Measurements from ENCODE around the gene PDCD1.

PDCD1 gene

DNA sequence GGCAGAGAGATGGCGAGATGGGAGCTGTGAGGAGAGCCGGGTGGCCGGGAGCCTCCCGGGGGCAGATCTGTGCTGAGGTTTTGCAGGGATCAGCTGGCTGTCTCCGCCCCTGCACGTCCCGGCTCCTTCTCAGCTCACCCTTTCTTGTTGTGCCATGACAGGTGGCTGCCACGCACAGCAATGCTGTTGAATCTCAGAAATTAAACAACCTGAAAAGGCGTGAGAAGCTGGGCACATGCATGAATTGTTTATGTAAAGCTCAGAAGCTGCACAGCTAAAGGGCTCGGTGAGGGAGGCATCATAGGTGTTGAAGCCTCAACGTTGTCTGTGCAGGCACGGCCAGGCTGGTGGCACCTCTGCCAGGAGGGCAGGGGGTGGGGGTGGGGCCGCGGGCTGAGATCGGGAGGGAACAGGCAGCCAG, 10.0 kb upstream of the PDCD1 start:
- Histone ChIP-seq H3K4me3 (ENCODE audit: low read depth, low read length) (no peak overlapping the region), H2AFZ (ENCODE audit: low read length, unreplicated experiment) (no peak overlapping the region), H3K4me1 (ENCODE audit: control insufficient read depth, insufficient read depth, low read length, unreplicated experiment) (peaks cover 6% of the 10 kb centered on the region), H3K27me3 (ENCODE audit: insufficient read depth, low read length) (peaks cover 42% of the 10 kb centered on the region), H3K27ac (ENCODE audit: low read depth, low read length) (no peak overlapping the region), H3K79me2 (ENCODE audit: control insufficient read depth, insufficient read depth, low read length, unreplicated experiment) (no peaks in the 10 kb centered on the region), H3K36me3 (ENCODE audit: insufficient read depth, low read length) (no peaks in the 10 kb centered on the region)

DNA sequence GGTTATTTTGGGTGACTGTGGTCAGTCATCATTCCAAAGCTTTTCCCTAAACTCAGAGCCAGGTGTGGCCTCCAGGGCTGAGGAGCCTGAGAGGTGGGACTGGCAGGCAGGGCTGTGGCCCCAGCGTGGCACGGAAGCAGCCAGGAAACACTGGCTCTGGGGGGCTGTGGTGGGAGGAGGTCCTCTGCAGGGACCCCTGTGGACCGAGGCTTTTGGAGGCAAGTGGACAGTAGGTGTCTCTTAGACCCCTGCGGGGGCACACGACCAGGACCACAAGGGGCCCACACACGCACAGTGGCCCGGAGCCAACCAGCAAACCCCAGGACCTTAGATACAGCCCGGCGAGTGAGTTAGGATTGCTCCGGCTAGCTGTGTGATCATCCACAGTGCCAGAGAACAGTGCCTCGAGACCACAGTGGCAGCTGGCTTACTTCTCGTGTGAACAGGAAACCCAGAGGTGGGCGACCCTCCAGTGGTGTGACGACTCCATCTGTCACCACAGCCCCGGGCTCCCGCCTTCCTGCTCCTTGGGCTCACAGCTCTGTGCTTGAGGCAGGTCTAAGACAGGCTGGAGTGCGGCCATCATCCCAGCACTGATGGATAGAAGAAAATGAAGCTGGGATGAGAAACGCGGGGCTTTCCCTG, 9.2 kb upstream of the PDCD1 start:
- no peaks in the 10 kb centered on the region for H3K36me3 ChIP-seq (ENCODE audit: insufficient read depth, low read length)
- H3K79me2 ChIP-seq (ENCODE audit: control insufficient read depth, insufficient read depth, low read length, unreplicated experiment), result no peaks in the 10 kb centered on the region
- no peak overlapping the region for H3K4me3 ChIP-seq (ENCODE audit: low read depth, low read length)
- no peak overlapping the region for H3K27ac ChIP-seq (ENCODE audit: low read depth, low read length)
- H3K27me3 ChIP-seq (ENCODE audit: insufficient read depth, low read length), result peaks cover 45% of the 10 kb centered on the region
- H2AFZ ChIP-seq (ENCODE audit: low read length, unreplicated experiment), result no peak overlapping the region
- peaks cover 8% of the 10 kb centered on the region for H3K4me1 ChIP-seq (ENCODE audit: control insufficient read depth, insufficient read depth, low read length, unreplicated experiment)

DNA sequence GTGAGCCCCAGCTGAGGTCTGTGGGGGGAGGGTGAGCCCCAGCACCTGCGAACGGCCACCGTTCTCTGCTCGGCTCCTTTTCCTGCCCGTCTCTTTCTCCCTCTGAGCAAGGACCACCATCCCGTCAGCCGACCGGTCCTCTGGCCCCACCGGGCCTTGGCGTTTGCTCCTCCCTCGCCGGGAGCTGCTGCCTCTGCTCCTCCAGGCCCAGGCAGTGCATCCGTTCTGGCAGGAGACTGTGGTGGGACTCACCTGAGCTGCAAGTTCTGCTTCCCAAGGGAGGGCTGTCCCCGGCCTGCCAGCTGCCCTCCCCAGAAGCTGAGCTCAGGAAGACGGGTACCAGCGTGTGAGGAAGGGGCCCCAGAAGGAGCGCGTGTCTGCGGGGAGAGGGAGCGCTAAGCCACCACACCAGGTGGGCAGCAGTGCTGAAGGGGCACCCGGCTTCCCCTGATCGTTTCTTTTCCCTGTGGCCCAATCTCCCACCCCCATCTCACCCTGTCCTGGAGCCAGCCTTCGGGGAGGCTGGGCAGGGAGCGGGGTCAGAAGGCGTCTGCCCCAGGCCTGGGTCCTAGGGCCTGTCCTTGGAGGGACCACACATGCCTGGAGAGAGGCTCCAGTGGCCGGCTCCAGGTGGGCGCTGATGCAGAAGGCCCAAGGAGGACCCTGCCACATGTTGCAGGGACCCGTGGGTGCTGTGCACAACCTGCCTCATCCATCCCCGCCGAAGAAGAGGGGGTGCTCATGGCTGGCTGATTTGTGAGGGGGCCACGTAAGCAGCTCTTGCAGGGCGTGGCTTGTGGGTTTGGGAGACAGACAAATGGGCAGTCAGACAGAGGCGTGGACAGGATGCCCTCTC, 8.3 kb upstream of the PDCD1 start:
- Histone ChIP-seq H3K27ac (ENCODE audit: low read depth, low read length) (no peak overlapping the region), H3K27me3 (ENCODE audit: insufficient read depth, low read length) (peaks cover 51% of the 10 kb centered on the region), H3K4me3 (ENCODE audit: low read depth, low read length) (no peak overlapping the region), H3K79me2 (ENCODE audit: control insufficient read depth, insufficient read depth, low read length, unreplicated experiment) (no peaks in the 10 kb centered on the region), H2AFZ (ENCODE audit: low read length, unreplicated experiment) (no peak overlapping the region), H3K4me1 (ENCODE audit: control insufficient read depth, insufficient read depth, low read length, unreplicated experiment) (peaks cover 8% of the 10 kb centered on the region), H3K36me3 (ENCODE audit: insufficient read depth, low read length) (no peaks in the 10 kb centered on the region)

DNA sequence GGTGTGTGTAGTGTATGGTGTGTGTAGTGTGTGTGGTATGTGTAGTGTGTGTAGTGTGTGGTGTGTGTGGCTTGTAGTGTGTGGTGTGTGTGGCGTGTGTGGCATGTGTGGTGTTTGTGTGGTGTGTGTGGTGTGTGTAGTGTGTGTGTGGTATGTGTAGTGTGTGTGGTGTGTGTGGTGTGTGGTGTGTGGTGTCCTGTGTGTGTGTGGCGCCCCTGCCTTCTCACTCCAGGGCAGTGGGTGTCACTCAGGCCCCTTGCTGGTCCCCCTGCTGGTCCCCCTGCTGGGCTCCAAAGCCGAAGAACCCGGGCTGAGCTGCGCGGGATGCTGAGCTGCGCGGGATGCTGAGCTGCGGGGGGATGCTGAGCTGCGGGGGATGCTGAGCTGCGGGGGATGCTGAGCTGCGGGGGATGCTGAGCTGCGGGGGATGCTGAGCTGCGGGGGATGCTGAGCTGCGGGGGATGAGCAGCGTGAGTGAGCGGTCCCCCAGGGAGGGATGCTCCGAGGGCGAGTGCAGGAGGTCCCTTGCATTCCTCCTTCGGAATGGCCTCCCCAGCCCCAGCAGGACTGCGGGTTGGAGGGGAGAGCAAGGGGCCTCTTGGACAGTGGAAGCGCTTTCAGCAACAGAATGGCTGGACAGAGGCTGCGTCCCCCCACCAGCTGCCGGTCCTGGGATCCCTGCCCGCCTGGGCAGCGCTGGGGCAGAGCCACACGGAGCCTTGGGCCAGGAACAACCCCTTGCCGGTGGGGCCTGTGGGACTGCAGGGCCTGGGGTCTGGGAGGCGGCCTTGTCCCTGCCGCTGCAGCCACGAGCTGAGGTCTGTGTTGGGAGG, 7.5 kb upstream of the PDCD1 start:
- peaks cover 8% of the 10 kb centered on the region for H3K4me1 ChIP-seq (ENCODE audit: control insufficient read depth, insufficient read depth, low read length, unreplicated experiment)
- no peak overlapping the region for H3K27ac ChIP-seq (ENCODE audit: low read depth, low read length)
- H3K27me3 ChIP-seq (ENCODE audit: insufficient read depth, low read length), result peaks cover 51% of the 10 kb centered on the region

DNA sequence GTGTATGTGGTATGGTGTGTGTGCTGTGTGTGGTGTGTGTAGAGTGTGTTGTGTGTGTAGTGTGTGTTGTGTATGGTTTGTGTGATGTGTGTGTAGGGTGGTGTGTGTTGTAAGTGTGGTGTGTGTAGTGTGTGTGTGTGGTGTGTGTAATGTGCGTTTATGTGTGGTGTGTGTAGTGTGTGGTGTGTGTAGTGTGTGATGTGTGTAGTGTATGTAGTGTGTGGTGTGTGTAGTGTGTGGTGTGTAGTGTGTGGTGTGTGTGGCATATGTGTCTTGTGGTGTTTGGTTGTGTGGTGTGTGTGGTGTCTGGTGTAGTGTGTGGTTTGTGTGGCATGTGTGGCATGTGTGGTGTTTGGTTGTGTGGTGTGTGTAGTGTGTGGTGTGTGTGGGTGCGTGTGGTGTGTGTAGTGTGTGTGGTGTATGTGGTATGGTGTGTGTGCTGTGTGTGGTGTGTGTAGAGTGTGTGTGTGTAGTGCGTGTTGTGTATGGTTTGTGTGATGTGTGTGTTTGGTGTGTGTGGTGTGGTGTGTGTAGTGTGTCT, 6.8 kb upstream of the PDCD1 start:
- Histone ChIP-seq H2AFZ (ENCODE audit: low read length, unreplicated experiment) (no peak overlapping the region), H3K79me2 (ENCODE audit: control insufficient read depth, insufficient read depth, low read length, unreplicated experiment) (no peaks in the 10 kb centered on the region), H3K36me3 (ENCODE audit: insufficient read depth, low read length) (no peaks in the 10 kb centered on the region), H3K4me3 (ENCODE audit: low read depth, low read length) (no peak overlapping the region), H3K27ac (ENCODE audit: low read depth, low read length) (no peak overlapping the region), H3K27me3 (ENCODE audit: insufficient read depth, low read length) (peaks cover 51% of the 10 kb centered on the region), H3K4me1 (ENCODE audit: control insufficient read depth, insufficient read depth, low read length, unreplicated experiment) (peaks cover 8% of the 10 kb centered on the region)

More for the DNA sequence above, 7.5 kb upstream of the PDCD1 start:
- Histone ChIP-seq H3K79me2 (ENCODE audit: control insufficient read depth, insufficient read depth, low read length, unreplicated experiment) (no peaks in the 10 kb centered on the region), H2AFZ (ENCODE audit: low read length, unreplicated experiment) (no peak overlapping the region), H3K36me3 (ENCODE audit: insufficient read depth, low read length) (no peaks in the 10 kb centered on the region), H3K4me3 (ENCODE audit: low read depth, low read length) (no peak overlapping the region)

DNA sequence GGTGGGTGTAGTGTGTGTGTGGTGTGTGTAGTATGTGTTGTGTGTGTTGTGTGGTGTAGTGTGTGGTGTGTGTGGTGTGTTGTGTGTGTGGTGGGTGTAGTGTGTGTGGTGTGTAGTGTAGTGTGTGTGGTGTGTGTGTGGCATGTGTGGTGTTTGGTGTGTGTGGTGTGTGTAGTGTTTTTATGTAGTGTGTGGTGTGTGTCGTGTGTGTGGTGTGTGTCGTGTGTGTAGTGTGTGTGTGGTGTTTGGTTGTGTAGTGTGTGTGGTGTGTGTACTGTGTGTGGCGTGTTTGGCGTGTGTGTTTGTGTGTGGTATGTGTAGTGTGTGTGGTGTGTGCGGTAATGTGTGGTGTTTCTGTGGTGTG, 6.1 kb upstream of the PDCD1 start:
- Histone ChIP-seq H2AFZ (ENCODE audit: low read length, unreplicated experiment) (no peak overlapping the region), H3K79me2 (ENCODE audit: control insufficient read depth, insufficient read depth, low read length, unreplicated experiment) (no peaks in the 10 kb centered on the region), H3K36me3 (ENCODE audit: insufficient read depth, low read length) (no peaks in the 10 kb centered on the region), H3K4me3 (ENCODE audit: low read depth, low read length) (no peak overlapping the region), H3K27ac (ENCODE audit: low read depth, low read length) (no peak overlapping the region), H3K4me1 (ENCODE audit: control insufficient read depth, insufficient read depth, low read length, unreplicated experiment) (peaks cover 15% of the 10 kb centered on the region), H3K27me3 (ENCODE audit: insufficient read depth, low read length) (peaks cover 51% of the 10 kb centered on the region)

DNA sequence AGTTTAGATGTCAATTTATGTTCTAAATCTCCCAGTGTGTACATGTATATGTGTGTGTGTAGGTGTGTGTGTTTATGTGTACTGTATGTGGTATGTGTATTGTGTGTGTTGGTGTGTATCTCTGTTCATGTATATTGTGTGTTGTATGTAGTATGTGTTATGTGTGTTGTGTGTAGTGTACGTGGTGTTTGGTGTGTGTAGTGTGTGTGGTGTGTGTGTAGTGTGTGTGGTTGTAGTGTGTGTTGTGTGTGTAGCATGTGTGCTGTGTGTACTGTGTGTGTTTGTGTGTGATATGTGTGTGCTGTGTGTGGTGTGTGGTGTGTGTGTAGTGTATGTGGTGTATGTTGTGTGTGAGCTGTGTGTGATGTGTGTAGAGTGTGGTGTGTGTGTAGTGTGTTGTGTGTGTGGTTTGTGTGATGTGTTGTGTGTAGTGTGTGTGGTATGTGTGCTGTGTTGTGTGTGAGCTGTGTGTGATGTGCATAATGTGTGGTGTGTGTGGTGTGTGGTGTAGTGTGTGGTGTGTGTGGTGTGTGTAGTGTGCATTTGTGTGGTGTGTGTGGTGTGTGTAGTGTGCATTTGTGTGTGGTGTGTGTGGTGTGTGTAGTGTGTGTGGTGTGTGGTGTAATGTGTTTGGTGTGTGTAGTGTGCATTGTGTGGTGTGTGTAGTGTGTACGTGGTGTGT, 5.6 kb upstream of the PDCD1 start:
- no peak overlapping the region for H3K4me3 ChIP-seq (ENCODE audit: low read depth, low read length)
- peaks cover 16% of the 10 kb centered on the region for H3K4me1 ChIP-seq (ENCODE audit: control insufficient read depth, insufficient read depth, low read length, unreplicated experiment)
- no peak overlapping the region for H2AFZ ChIP-seq (ENCODE audit: low read length, unreplicated experiment)
- H3K36me3 ChIP-seq (ENCODE audit: insufficient read depth, low read length), result no peaks in the 10 kb centered on the region
- no peak overlapping the region for H3K27ac ChIP-seq (ENCODE audit: low read depth, low read length)
- peaks cover 51% of the 10 kb centered on the region for H3K27me3 ChIP-seq (ENCODE audit: insufficient read depth, low read length)
- no peaks in the 10 kb centered on the region for H3K79me2 ChIP-seq (ENCODE audit: control insufficient read depth, insufficient read depth, low read length, unreplicated experiment)

DNA sequence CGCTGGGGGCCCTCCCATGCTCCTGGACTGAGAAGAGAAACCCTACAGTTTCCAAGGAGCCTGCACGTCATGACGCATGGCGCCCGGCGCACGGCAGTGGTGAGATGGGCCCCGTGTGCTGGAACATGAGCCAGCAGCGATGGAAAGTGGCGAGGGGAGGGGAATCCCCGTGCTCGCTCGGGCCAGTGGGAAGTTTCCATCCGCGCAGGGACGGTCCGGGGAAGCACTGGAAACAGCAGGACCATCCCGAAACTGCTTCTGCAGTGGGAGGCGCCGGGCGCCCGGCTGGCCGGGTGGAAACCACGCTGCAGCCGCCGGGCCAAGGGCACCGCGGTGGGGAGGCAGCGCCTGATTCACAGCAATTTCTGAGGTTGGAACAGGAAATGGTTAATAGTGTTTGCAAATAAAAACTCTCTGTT, 4.9 kb upstream of the PDCD1 start:
- Histone ChIP-seq H3K79me2 (ENCODE audit: control insufficient read depth, insufficient read depth, low read length, unreplicated experiment) (no peaks in the 10 kb centered on the region), H3K27me3 (ENCODE audit: insufficient read depth, low read length) (peaks cover 51% of the 10 kb centered on the region), H3K36me3 (ENCODE audit: insufficient read depth, low read length) (no peaks in the 10 kb centered on the region), H2AFZ (ENCODE audit: low read length, unreplicated experiment) (no peak overlapping the region), H3K27ac (ENCODE audit: low read depth, low read length) (no peak overlapping the region), H3K4me1 (ENCODE audit: control insufficient read depth, insufficient read depth, low read length, unreplicated experiment) (peaks cover 16% of the 10 kb centered on the region), H3K4me3 (ENCODE audit: low read depth, low read length) (0 out of 2 replicates have a peak overlapping the region, but pooled peaks have one; percentile 39)

DNA sequence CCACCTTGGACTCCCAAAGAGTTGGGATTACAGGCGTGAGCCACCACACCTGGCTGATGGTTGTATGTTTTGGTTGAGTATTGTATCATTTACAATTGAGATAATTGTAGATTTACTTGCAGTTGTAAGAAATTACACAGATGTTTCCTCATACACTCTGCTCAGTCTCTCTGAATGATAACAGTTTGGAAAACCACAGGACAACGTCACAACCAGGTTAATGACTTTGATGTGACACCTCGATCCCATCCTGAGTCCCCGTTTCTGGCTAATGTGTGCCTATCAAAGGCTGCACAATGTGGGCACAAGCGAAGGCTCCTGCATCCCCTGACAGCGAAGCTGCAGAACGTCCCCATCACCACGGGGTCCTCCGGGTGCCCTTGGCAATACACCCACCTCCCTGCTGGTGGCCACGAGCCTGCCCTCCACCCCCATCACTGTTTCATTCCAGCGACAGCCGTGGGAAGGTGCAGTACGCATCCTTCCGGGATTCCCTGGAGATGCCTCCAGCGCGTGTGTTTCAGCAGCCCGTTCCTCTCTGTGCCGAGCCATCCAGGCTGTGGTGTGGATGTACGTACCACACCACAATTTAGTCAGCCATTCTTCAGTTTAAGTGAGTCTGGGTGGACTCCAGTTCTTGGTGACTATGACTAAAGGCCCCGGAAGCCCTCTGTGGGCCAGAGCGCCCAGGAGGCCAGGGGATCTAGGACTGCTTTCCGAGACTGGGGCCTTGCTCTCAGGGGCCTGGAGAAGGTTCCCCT, 4.3 kb upstream of the PDCD1 start:
- no peak overlapping the region for H3K4me3 ChIP-seq (ENCODE audit: low read depth, low read length)
- no peaks in the 10 kb centered on the region for H3K36me3 ChIP-seq (ENCODE audit: insufficient read depth, low read length)
- no peak overlapping the region for H3K27ac ChIP-seq (ENCODE audit: low read depth, low read length)
- no peaks in the 10 kb centered on the region for H3K79me2 ChIP-seq (ENCODE audit: control insufficient read depth, insufficient read depth, low read length, unreplicated experiment)
- H2AFZ ChIP-seq (ENCODE audit: low read length, unreplicated experiment), result no peak overlapping the region
- peaks cover 16% of the 10 kb centered on the region for H3K4me1 ChIP-seq (ENCODE audit: control insufficient read depth, insufficient read depth, low read length, unreplicated experiment)
- peaks cover 46% of the 10 kb centered on the region for H3K27me3 ChIP-seq (ENCODE audit: insufficient read depth, low read length)

Data from ACC112 (cell line).